ENCODE results near the gene PRSS1. TPM values are rescaled to one million over a fixed set of nuclear protein-coding genes. Genes with fewer than 3 reads are reported as not detected.

PRSS1 gene
- not detected in 2 replicates for total RNA-seq

GRCh38 chr7:142749218-142749993, at the start of gene PRSS1:
TSS of gene PRSS1 (plus strand) at chr7:142749472. CDS start at chr7:142749485, 13 bp downstream.

GRCh38 chr7:142770661-142771352, 21.5 kb downstream of the PRSS1 start, which contains the start of gene PRSS2:
TSS of gene PRSS2 (plus strand) at chr7:142770970. CDS start at chr7:142770983, 13 bp downstream.

Other genes with a start within 250 kb of the PRSS1 start
- gene PRSS2, start 21.5 kb downstream of the PRSS1 start, total RNA-seq, result not detected in 2 replicates
- gene EPHB6, start 105.6 kb downstream of the PRSS1 start, total RNA-seq, result 4.4 and 5.0 TPM in 2 replicates
- gene TRPV6, start 136.3 kb downstream of the PRSS1 start, total RNA-seq, result under 0.01 TPM in 1 of 2 replicates, not detected in the other
- gene TRPV5, start 184.3 kb downstream of the PRSS1 start, total RNA-seq, result not detected in 2 replicates
- not detected in 2 replicates for gene LLCFC1, start 190.0 kb downstream of the PRSS1 start, total RNA-seq
- gene KEL, start 212.9 kb downstream of the PRSS1 start, total RNA-seq, result not detected in 2 replicates